ENCODE measurements around the gene PITX1.

The PITX1 gene

GRCh38 chr5:135039271-135040033 is 5.4 kb upstream of the PITX1 start:
- WGBS (ENCODE audit: extremely low coverage, insufficient coverage, insufficient read length) = no CpG with 5 or more reads among the region's 87 CpGs

GRCh38 chr5:135038813-135039270 is 4.8 kb upstream of the PITX1 start:
- no peak overlapping the region for H4K91ac ChIP-seq (ENCODE audit: low read depth, low read length)
- DNase-seq = no peak
- no CpG with 5 or more reads among the region's 42 CpGs for WGBS (ENCODE audit: extremely low coverage, insufficient coverage, insufficient read length)
- H2BK120ac ChIP-seq (ENCODE audit: insufficient read depth, low read length, poor library complexity) = no peak overlapping the region
- no peak overlapping the region for H2AFZ ChIP-seq (ENCODE audit: insufficient read depth, low read length, poor library complexity)
- H3K4me3 ChIP-seq (ENCODE audit: low read depth, low read length) = no peak overlapping the region
- H3K79me1 ChIP-seq (ENCODE audit: low read length) = no peaks in the 10 kb centered on the region
- no peak overlapping the region for H3K27ac ChIP-seq (ENCODE audit: low read depth, low read length)
- no peak overlapping the region for H3K9ac ChIP-seq (ENCODE audit: low read length)
- peaks cover 94% of the 10 kb centered on the region for H3K27me3 ChIP-seq (ENCODE audit: insufficient read depth, low read length)
- H3K79me2 ChIP-seq (ENCODE audit: control insufficient read depth, insufficient read depth, low read length, poor library complexity) = no peaks in the 10 kb centered on the region
- no peak overlapping the region for H3K4ac ChIP-seq (ENCODE audit: low read depth, low read length)
- H3K23ac ChIP-seq (ENCODE audit: low read length) = no peak overlapping the region
- no peak overlapping the region for H2BK5ac ChIP-seq (ENCODE audit: low read depth, low read length, poor library complexity)
- no peak overlapping the region for H3K14ac ChIP-seq (ENCODE audit: low read length)
- H2AK5ac ChIP-seq (ENCODE audit: low read length) = no peak overlapping the region
- no peak overlapping the region for H4K12ac ChIP-seq (ENCODE audit: low read depth, low read length)
- no peak overlapping the region for H2BK12ac ChIP-seq (ENCODE audit: low read length)
- H3K4me1 ChIP-seq (ENCODE audit: control insufficient read depth in 1 of 2, insufficient read depth in 2 of 2, low read length in 2 of 2) = peaks cover 7 to 10% of the 10 kb centered on the region in 2 experiments
- H3K36me3 ChIP-seq (ENCODE audit: control insufficient read depth in 1 of 2, insufficient read depth in 2 of 2, low read length in 2 of 2) = no peaks in the 10 kb centered on the region
- no peak overlapping the region for H4K8ac ChIP-seq (ENCODE audit: low read depth, low read length)
- H3K18ac ChIP-seq (ENCODE audit: low read length) = no peak overlapping the region
- peak overlapping the region; percentile 2 for H3K4me2 ChIP-seq (ENCODE audit: low read length)
- H3K9me3 ChIP-seq (ENCODE audit: insufficient read depth, low read depth, low read length) = peaks cover 23% of the 10 kb centered on the region

More at GRCh38 chr5:135039271-135040033, 5.4 kb upstream of the PITX1 start:
- Histone ChIP-seq H4K8ac (ENCODE audit: low read depth, low read length) (no peak overlapping the region), H2AK5ac (ENCODE audit: low read length) (no peak overlapping the region), H3K27ac (ENCODE audit: low read depth, low read length) (no peak overlapping the region), H3K14ac (ENCODE audit: low read length) (no peak overlapping the region), H3K4me2 (ENCODE audit: low read length) (peak overlapping the region; percentile 2), H3K9me3 (ENCODE audit: insufficient read depth, low read depth, low read length) (peaks cover 23% of the 10 kb centered on the region), H2AFZ (ENCODE audit: insufficient read depth, low read length, poor library complexity) (no peak overlapping the region), H3K4ac (ENCODE audit: low read depth, low read length) (no peak overlapping the region), H4K12ac (ENCODE audit: low read depth, low read length) (no peak overlapping the region), H2BK5ac (ENCODE audit: low read depth, low read length, poor library complexity) (no peak overlapping the region), H3K79me2 (ENCODE audit: control insufficient read depth, insufficient read depth, low read length, poor library complexity) (no peaks in the 10 kb centered on the region), H3K4me1 (ENCODE audit: control insufficient read depth in 1 of 2, insufficient read depth in 2 of 2, low read length in 2 of 2) (peaks cover 7 to 10% of the 10 kb centered on the region in 2 experiments), H3K4me3 (ENCODE audit: low read depth, low read length) (no peak overlapping the region), H2BK120ac (ENCODE audit: insufficient read depth, low read length, poor library complexity) (no peak overlapping the region), H3K36me3 (ENCODE audit: control insufficient read depth in 1 of 2, insufficient read depth in 2 of 2, low read length in 2 of 2) (no peaks in the 10 kb centered on the region), H3K9ac (ENCODE audit: low read length) (no peak overlapping the region), H3K23ac (ENCODE audit: low read length) (no peak overlapping the region), H3K18ac (ENCODE audit: low read length) (no peak overlapping the region), H2BK12ac (ENCODE audit: low read length) (no peak overlapping the region), H3K27me3 (ENCODE audit: insufficient read depth, low read length) (peaks cover 94% of the 10 kb centered on the region), H4K91ac (ENCODE audit: low read depth, low read length) (no peak overlapping the region), H3K79me1 (ENCODE audit: low read length) (no peaks in the 10 kb centered on the region)
- peak in 1 of 2 donors; percentile 34 for DNase-seq

DNA sequence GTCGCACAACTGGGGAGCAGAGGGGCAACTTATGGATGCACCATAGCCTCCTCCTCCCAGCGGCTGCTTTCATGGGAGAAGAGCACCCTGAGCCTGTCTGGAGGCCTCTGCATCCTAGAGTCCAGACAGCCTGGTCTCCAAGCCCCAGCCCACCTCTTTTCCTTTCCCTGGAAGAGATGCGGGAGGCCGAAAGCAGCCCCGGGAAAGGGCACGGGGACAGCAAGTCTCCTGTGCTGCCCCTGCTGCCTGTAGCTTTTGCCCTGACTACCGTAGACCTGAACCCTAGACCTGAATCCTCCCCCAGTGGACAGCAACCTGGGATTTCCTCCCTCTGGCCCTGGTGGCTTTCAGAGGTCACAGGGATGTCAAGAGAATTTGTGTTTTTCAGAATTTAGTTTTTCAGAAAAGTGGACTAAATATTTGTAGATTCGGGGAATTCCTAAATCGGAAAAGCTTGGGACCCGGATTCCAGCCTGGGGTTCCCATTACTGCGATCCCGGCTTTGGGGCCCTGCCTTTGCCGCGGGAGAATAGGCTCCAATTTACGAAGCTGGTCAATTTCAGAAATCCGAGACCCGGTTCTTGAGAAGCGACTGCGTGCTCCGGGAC is 4.3 kb upstream of the PITX1 start:
- H3K79me2 ChIP-seq (ENCODE audit: control insufficient read depth, insufficient read depth, low read length, poor library complexity) = no peaks in the 10 kb centered on the region
- H3K79me1 ChIP-seq (ENCODE audit: low read length) = no peaks in the 10 kb centered on the region
- H2AFZ ChIP-seq (ENCODE audit: insufficient read depth, low read length, poor library complexity) = no peak overlapping the region
- H4K8ac ChIP-seq (ENCODE audit: low read depth, low read length) = no peak overlapping the region
- no peak for DNase-seq
- no CpG with 5 or more reads among the region's 20 CpGs for WGBS (ENCODE audit: extremely low coverage, insufficient coverage, insufficient read length)
- H3K9ac ChIP-seq (ENCODE audit: low read length) = no peak overlapping the region
- no peak overlapping the region for H3K4me2 ChIP-seq (ENCODE audit: low read length)
- no peak overlapping the region for H3K23ac ChIP-seq (ENCODE audit: low read length)
- no peak overlapping the region for H3K27ac ChIP-seq (ENCODE audit: low read depth, low read length)
- H3K4ac ChIP-seq (ENCODE audit: low read depth, low read length) = no peak overlapping the region
- peaks cover 10 to 16% of the 10 kb centered on the region in 2 experiments for H3K4me1 ChIP-seq (ENCODE audit: control insufficient read depth in 1 of 2, insufficient read depth in 2 of 2, low read length in 2 of 2)
- no peak overlapping the region for H3K18ac ChIP-seq (ENCODE audit: low read length)
- H3K14ac ChIP-seq (ENCODE audit: low read length) = no peak overlapping the region
- no peaks in the 10 kb centered on the region for H3K36me3 ChIP-seq (ENCODE audit: control insufficient read depth in 1 of 2, insufficient read depth in 2 of 2, low read length in 2 of 2)
- peaks cover 94% of the 10 kb centered on the region for H3K27me3 ChIP-seq (ENCODE audit: insufficient read depth, low read length)
- H2BK120ac ChIP-seq (ENCODE audit: insufficient read depth, low read length, poor library complexity) = no peak overlapping the region
- H3K9me3 ChIP-seq (ENCODE audit: insufficient read depth, low read depth, low read length) = peaks cover 23% of the 10 kb centered on the region
- no peak overlapping the region for H2AK5ac ChIP-seq (ENCODE audit: low read length)
- H4K91ac ChIP-seq (ENCODE audit: low read depth, low read length) = no peak overlapping the region
- H4K12ac ChIP-seq (ENCODE audit: low read depth, low read length) = no peak overlapping the region
- no peak overlapping the region for H2BK5ac ChIP-seq (ENCODE audit: low read depth, low read length, poor library complexity)
- H2BK12ac ChIP-seq (ENCODE audit: low read length) = no peak overlapping the region
- no peak overlapping the region for H3K4me3 ChIP-seq (ENCODE audit: low read depth, low read length)

- no peak for DNase-seq
- H3K4me3 ChIP-seq (ENCODE audit: low read depth, low read length) = no peak overlapping the region
- no peak overlapping the region for H2AK5ac ChIP-seq (ENCODE audit: low read length)
- H3K4ac ChIP-seq (ENCODE audit: low read depth, low read length) = no peak overlapping the region
- no peak overlapping the region for H3K9ac ChIP-seq (ENCODE audit: low read length)
- H2BK12ac ChIP-seq (ENCODE audit: low read length) = no peak overlapping the region
- peaks cover 22% of the 10 kb centered on the region for H3K9me3 ChIP-seq (ENCODE audit: insufficient read depth, low read depth, low read length)
- H3K4me1 ChIP-seq (ENCODE audit: control insufficient read depth in 1 of 2, insufficient read depth in 2 of 2, low read length in 2 of 2) = peaks cover 12 to 21% of the 10 kb centered on the region in 2 experiments
- no peaks in the 10 kb centered on the region for H3K79me1 ChIP-seq (ENCODE audit: low read length)
- no peak overlapping the region for H3K23ac ChIP-seq (ENCODE audit: low read length)
- H3K36me3 ChIP-seq (ENCODE audit: control insufficient read depth in 1 of 2, insufficient read depth in 2 of 2, low read length in 2 of 2) = no peaks in the 10 kb centered on the region
- H3K14ac ChIP-seq (ENCODE audit: low read length) = no peak overlapping the region
- peaks cover 94% of the 10 kb centered on the region for H3K27me3 ChIP-seq (ENCODE audit: insufficient read depth, low read length)
- no peak overlapping the region for H4K8ac ChIP-seq (ENCODE audit: low read depth, low read length)
- no peak overlapping the region for H4K12ac ChIP-seq (ENCODE audit: low read depth, low read length)
- no peak overlapping the region for H2BK5ac ChIP-seq (ENCODE audit: low read depth, low read length, poor library complexity)
- no peak overlapping the region for H4K91ac ChIP-seq (ENCODE audit: low read depth, low read length)
- no peak overlapping the region for H3K18ac ChIP-seq (ENCODE audit: low read length)
- no CpG with 5 or more reads among the region's 11 CpGs for WGBS (ENCODE audit: extremely low coverage, insufficient coverage, insufficient read length)
- H2AFZ ChIP-seq (ENCODE audit: insufficient read depth, low read length, poor library complexity) = no peak overlapping the region
- H3K79me2 ChIP-seq (ENCODE audit: control insufficient read depth, insufficient read depth, low read length, poor library complexity) = no peaks in the 10 kb centered on the region
- no peak overlapping the region for H3K4me2 ChIP-seq (ENCODE audit: low read length)
- no peak overlapping the region for H2BK120ac ChIP-seq (ENCODE audit: insufficient read depth, low read length, poor library complexity)
- no peak overlapping the region for H3K27ac ChIP-seq (ENCODE audit: low read depth, low read length)
These were observed 3.6 kb upstream of the PITX1 start for GRCh38 chr5:135037519-135038204.

Measured in trophoblast cell (in vitro differentiated cells and primary cell).